Activated CD8-positive, alpha-beta T cell treated with anti-CD3 and anti-CD28 coated beads for 36 hours (primary cell): ENCODE measurements around the gene SBDS. TPM values are rescaled to one million over a fixed set of nuclear protein-coding genes. Genes with fewer than 3 reads are reported as not detected.
"Not testable (repeated sequence)": the region's sequence is repeated elsewhere in the genome, so short reads cannot be mapped to it uniquely, and the experiment has no call there.

ENCODE experiments used
- ATAC-seq: fragments of 200-7000 bp; cut with Tn5 transposase; one replicate; pipeline ENCODE4 v1.10.0; 2021; ENCODE audit warnings: mild to moderate bottlenecking, moderate library complexity
- CTCF ChIA-PET: fragments of 350-600 bp; sonication (Branson Sonifier 250); formaldehyde crosslinking; loops from one replicate; lab custom pipeline; 2021; ENCODE audit warnings: antibody characterized with exemption; lab: Charles Lee
- POLR2A ChIA-PET: fragments of 350-600 bp; sonication (Branson Sonifier 250); formaldehyde crosslinking; loops from one replicate; lab custom pipeline; 2021; ENCODE audit warnings: antibody characterized with exemption; lab: Charles Lee
- DNase-seq: peaks from one replicate; pipeline ENCODE4 v3.0.0-alpha.2; 2020
- H3K27ac Mint-ChIP-seq: one replicate; pipeline ENCODE4 v1.8.0; 2021; ENCODE audit warnings: mild to moderate bottlenecking, mixed read lengths
- H3K27me3 Mint-ChIP-seq: one replicate; pipeline ENCODE4 v1.8.0; 2021; ENCODE audit warnings: mixed read lengths
- H3K36me3 Mint-ChIP-seq: one replicate; pipeline ENCODE4 v1.8.0; 2021; ENCODE audit warnings: low read depth, mixed read lengths
- H3K4me1 Mint-ChIP-seq: one replicate; pipeline ENCODE4 v1.8.0; 2021; ENCODE audit warnings: low read depth, mixed read lengths
- H3K4me3 Mint-ChIP-seq: one replicate; pipeline ENCODE4 v1.8.0; 2021; ENCODE audit warnings: mild to moderate bottlenecking, moderate library complexity, mixed read lengths
- H3K9me3 Mint-ChIP-seq: one replicate; pipeline ENCODE4 v1.8.0; 2021; ENCODE audit warnings: mixed read lengths
- intact Hi-C: fragments of 100-400 bp; cut with micrococcal nuclease; formaldehyde crosslinking; loops from one replicate; pipeline ENCODE4 v1.10.0; 2022
- total RNA-seq, 2 experiments: library from RNA; stranded (reverse); gene quantifications; one replicate each; pipeline ENCODE4 v1.2.3, GENCODE V29; 2021
- TF ChIP-seq, protein P1 (sequence below): fragments of 200-600 bp; IDR thresholded peaks from one replicate; pipeline ENCODE4 v1.8.0; 2022; ENCODE audit warnings: antibody characterized with exemption, mild to moderate bottlenecking

Gene SBDS
- 10 to 100 TPM; 63.7 to 63.9 TPM for total RNA-seq

DNA sequence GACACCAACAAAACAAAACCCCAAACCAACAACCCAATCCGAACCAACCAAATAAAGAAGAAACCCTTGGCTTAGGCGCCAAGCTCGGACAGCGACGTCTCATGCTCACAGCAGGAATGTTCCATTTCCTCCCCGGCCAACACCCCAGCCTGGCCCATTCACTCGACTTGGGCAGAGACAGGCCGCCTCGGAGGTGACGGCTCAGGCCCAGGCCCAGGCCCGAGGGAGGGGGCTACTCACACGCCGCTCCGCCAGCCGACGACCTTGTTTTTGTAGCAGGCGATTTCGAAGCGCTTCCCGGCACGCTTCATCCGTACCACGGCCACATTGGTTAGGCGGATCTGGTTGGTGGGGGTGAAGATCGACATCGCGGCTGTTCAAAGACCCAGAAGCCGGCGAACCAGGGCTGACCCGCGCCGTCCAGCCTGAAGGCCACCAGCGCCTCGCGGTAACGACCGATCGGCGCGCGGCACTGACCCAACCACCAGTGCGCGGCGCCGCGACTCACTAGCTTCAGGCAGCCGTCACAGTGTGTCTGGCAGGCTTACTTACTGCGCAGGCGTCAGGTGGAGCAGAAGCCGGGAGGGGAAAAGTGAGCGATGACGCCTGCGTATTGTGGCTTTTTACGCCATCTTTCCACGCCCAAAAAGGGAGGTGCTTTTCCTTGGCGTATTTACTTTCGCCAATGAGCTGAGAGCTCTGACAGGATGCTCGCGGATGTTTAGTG, at the start of gene SBDS:
Gene SBDS, minus strand, starts transcription at position 537 of the 727 bp plus-strand sequence. Its CDS starts 169 bp downstream, at position 368.
- H3K9me3 Mint-ChIP-seq, H3K27me3 Mint-ChIP-seq, CTCF ChIA-PET: not testable (repeated sequence)
- Mint-ChIP-seq H3K36me3 (peaks cover 19% of the 10 kb centered on the region), H3K4me1 (peaks cover 38% of the 10 kb centered on the region), H3K27ac (peak within 1 kb of the TSS; percentile 96), H3K4me3 (peak within 1 kb of the TSS; percentile 92)
- POLR2A ChIA-PET = interaction anchor here (0.6 to 2.3 kb wide), 5 partner anchors 9 to 150 kb away, joined by 3 to 14 read pairs (median 5); partner anchors contain the start of gene TMEM248
- DNase-seq (peak; percentile 97), ATAC-seq (peak; percentile 66)
- intact Hi-C loops = loop anchor here (5.0 to 10.0 kb wide), 2 partner anchors 70 to 158 kb away; partner anchors contain the start of gene TMEM248

DNA sequence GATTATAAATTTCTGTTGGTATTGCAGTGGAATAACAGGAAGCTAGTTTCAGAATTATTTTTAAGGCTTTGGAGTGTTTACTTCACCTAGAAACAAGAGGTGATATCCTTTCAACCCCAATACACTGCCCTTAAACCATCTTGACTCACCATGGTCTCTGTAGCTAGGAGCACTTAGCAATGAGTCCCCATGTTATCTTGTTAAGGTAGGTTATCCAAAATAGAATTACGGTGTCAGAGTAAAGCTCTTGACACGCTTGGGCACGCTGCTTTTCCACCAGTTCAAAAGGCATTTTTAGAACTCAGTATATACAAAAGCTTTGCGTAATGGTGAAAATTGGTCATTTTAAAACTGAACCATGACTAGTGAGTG, 48.2 kb upstream of the SBDS start:
- POLR2A ChIA-PET, intact Hi-C loops, H3K36me3 Mint-ChIP-seq: not testable (repeated sequence)

GRCh38 chr7:67042781-67043558, 47.6 kb upstream of the SBDS start:
- intact Hi-C loops = not testable (repeated sequence)

More for the DNA sequence above, 48.2 kb upstream of the SBDS start:
- CTCF ChIA-PET, H3K27ac Mint-ChIP-seq, H3K27me3 Mint-ChIP-seq, H3K4me3 Mint-ChIP-seq, DNase-seq, ATAC-seq, H3K4me1 Mint-ChIP-seq, H3K9me3 Mint-ChIP-seq: not testable (repeated sequence)

GRCh38 chr7:67040832-67041231, 45.4 kb upstream of the SBDS start:
- H3K36me3 Mint-ChIP-seq, intact Hi-C loops, ATAC-seq, POLR2A ChIA-PET, H3K9me3 Mint-ChIP-seq, H3K27me3 Mint-ChIP-seq, H3K4me3 Mint-ChIP-seq, H3K27ac Mint-ChIP-seq, H3K4me1 Mint-ChIP-seq, DNase-seq: not testable (repeated sequence)
- TF ChIP-seq, protein P1, sequence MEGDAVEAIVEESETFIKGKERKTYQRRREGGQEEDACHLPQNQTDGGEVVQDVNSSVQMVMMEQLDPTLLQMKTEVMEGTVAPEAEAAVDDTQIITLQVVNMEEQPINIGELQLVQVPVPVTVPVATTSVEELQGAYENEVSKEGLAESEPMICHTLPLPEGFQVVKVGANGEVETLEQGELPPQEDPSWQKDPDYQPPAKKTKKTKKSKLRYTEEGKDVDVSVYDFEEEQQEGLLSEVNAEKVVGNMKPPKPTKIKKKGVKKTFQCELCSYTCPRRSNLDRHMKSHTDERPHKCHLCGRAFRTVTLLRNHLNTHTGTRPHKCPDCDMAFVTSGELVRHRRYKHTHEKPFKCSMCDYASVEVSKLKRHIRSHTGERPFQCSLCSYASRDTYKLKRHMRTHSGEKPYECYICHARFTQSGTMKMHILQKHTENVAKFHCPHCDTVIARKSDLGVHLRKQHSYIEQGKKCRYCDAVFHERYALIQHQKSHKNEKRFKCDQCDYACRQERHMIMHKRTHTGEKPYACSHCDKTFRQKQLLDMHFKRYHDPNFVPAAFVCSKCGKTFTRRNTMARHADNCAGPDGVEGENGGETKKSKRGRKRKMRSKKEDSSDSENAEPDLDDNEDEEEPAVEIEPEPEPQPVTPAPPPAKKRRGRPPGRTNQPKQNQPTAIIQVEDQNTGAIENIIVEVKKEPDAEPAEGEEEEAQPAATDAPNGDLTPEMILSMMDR = peak; percentile 58
- CTCF ChIA-PET = interaction anchor here (1.1 to 1.6 kb wide), 6 partner anchors 11 to 273 kb away, joined by 3 to 9 read pairs (median 4); no protein-coding TSS in a partner anchor

More at GRCh38 chr7:67042781-67043558, 47.6 kb upstream of the SBDS start:
- CTCF ChIA-PET, ATAC-seq, H3K9me3 Mint-ChIP-seq, H3K4me3 Mint-ChIP-seq, POLR2A ChIA-PET, H3K27ac Mint-ChIP-seq, H3K4me1 Mint-ChIP-seq, DNase-seq, H3K36me3 Mint-ChIP-seq, H3K27me3 Mint-ChIP-seq: not testable (repeated sequence)

DNA sequence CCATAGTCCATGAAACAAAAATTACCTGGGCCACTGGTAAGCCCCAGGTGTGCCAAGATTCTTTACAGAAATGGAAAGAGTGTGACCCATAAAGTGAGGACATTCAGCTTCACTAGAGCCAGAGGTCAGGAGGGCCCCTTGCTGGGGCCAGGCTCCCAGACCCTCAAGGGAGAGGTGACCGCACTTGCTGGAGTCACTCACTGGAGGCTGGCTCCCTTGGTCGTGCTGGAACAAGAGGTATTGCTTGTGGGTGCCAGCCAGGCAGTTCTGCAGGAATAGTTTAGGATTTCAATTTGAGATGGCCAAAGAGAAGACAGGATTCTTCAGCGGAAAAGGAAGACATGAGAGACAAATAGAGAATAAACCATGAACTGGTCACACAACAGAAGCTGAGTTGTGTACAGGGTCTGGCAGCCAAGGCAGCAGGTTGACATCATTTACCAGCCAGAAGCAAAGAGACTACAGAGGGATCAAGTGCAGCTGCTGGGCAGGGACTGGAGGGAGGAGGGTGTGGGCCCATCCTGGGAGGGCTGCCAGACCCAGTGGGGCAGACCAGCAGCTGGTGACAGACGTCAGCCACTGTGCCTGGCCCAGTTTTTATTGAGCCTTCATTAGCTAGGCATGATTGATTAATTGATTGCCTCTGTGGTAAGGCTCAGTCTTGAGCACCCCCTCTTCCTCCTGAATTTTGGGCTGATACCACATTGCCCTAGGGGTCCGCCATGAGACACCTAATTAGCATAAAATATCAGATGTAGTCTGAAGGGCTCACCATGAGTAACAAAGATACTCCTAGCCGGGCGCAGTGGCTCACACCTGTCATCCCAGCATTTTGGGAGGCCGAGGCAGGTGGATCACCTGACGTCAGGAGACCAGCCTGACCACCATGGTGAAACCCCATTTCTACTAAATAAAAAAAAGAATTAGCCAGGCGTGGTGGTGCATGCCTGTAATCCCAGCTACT, 41.3 kb upstream of the SBDS start:
- POLR2A ChIA-PET, CTCF ChIA-PET, DNase-seq, H3K27me3 Mint-ChIP-seq, ATAC-seq, H3K4me1 Mint-ChIP-seq, H3K27ac Mint-ChIP-seq, H3K4me3 Mint-ChIP-seq, H3K9me3 Mint-ChIP-seq, intact Hi-C loops: not testable (repeated sequence)
- H3K36me3 Mint-ChIP-seq = peaks cover 24% of the 10 kb centered on the region

DNA sequence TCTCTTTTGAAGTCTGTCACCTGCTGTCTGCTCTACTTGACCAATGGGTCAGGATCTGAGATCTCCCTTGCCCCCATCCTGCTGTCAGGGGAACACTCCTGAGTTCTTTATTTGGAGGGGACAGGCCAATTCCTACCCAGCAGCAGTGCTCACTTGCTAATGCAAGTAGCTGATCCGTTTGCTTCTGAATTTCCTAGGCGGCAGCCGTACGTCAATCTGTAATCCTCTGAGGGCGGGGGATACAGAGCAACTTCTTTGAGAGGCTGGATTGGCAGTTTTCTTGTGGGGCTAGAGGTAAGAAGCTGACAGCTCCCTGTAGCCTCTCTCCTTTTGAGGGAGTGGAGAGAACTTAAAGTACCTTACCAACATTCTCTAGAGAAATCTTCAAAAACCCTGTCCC, 37.9 kb upstream of the SBDS start:
- ATAC-seq (no peak), DNase-seq (no peak)
- CTCF ChIA-PET = no interaction called here
- intact Hi-C loops = no loop called here
- Mint-ChIP-seq H3K36me3 (peaks cover 41% of the 10 kb centered on the region), H3K4me1 (no peaks in the 10 kb centered on the region), H3K27ac (no peak overlapping the region), H3K9me3 (peaks cover 8% of the 10 kb centered on the region), H3K27me3 (no peaks in the 10 kb centered on the region), H3K4me3 (no peak overlapping the region)
- POLR2A ChIA-PET = interaction anchor here (0.7 kb wide), 1 partner anchor 335 kb away, joined by 6 read pairs; no protein-coding TSS in a partner anchor
- TF ChIP-seq, protein P1 = no peak

- H3K27me3 Mint-ChIP-seq, H3K9me3 Mint-ChIP-seq, H3K4me1 Mint-ChIP-seq, H3K4me3 Mint-ChIP-seq, POLR2A ChIA-PET, H3K27ac Mint-ChIP-seq, CTCF ChIA-PET, ATAC-seq, intact Hi-C loops, DNase-seq: not testable (repeated sequence)
- peaks cover 44% of the 10 kb centered on the region for H3K36me3 Mint-ChIP-seq
Observed at GRCh38 chr7:67031685-67032084, 36.3 kb upstream of the SBDS start.

GRCh38 chr7:67025459-67025858, 30.1 kb upstream of the SBDS start:
- H3K4me1 Mint-ChIP-seq, H3K27ac Mint-ChIP-seq, H3K4me3 Mint-ChIP-seq, H3K27me3 Mint-ChIP-seq, intact Hi-C loops, DNase-seq, POLR2A ChIA-PET, ATAC-seq, H3K9me3 Mint-ChIP-seq, CTCF ChIA-PET: not testable (repeated sequence)
- H3K36me3 Mint-ChIP-seq = peaks cover 43% of the 10 kb centered on the region
